Renal cortical epithelial cell (primary cell): ENCODE measurements around the gene NXPE1. TPM values are rescaled to one million over a fixed set of nuclear protein-coding genes. Genes with fewer than 3 reads are reported as not detected.
"Not testable (repeated sequence)": the region's sequence is repeated elsewhere in the genome, so short reads cannot be mapped to it uniquely, and the experiment has no call there.

Experiments
- DNase-seq: peaks from one replicate; pipeline ENCODE4 v3.0.0-alpha.2; 2011; ENCODE audit warnings: low read depth
- total RNA-seq: library from RNA; depleted of rRNA; stranded (reverse); fragments of >200 nt; gene quantifications from 2 replicates; pipeline ENCODE4 v1.2.3, GENCODE V29; 2014

Gene NXPE1
- total RNA-seq, result not detected in 2 replicates

GRCh38 chr11:114559425-114560310 lies at the start of gene NXPE1:
Gene NXPE1, minus strand, starts transcription at chr11:114559881. Its CDS starts 8,680 bp downstream, at chr11:114551201.
- DNase-seq, result no peak

GRCh38 chr11:114609429-114609828 lies 49.7 kb upstream of the NXPE1 start:
- no peak for DNase-seq

- DNase-seq, result not testable (repeated sequence)
Observed at GRCh38 chr11:114608605-114609004, 48.9 kb upstream of the NXPE1 start.

GRCh38 chr11:114607753-114608459 lies 48.2 kb upstream of the NXPE1 start:
- DNase-seq, result no peak

- not testable (repeated sequence) for DNase-seq
Observed at GRCh38 chr11:114606802-114607075, 47.1 kb upstream of the NXPE1 start.

- no peak for DNase-seq
Observed at GRCh38 chr11:114606003-114606801, 46.5 kb upstream of the NXPE1 start.

- no peak for DNase-seq
Observed at GRCh38 chr11:114605370-114605769, 45.7 kb upstream of the NXPE1 start.

GRCh38 chr11:114604886-114605285 lies 45.2 kb upstream of the NXPE1 start:
- no peak for DNase-seq

GRCh38 chr11:114604179-114604813 lies 44.6 kb upstream of the NXPE1 start:
- no peak for DNase-seq

- not testable (repeated sequence) for DNase-seq
Observed at GRCh38 chr11:114603151-114603550, 43.5 kb upstream of the NXPE1 start.

GRCh38 chr11:114598461-114598860 lies 38.8 kb upstream of the NXPE1 start:
- no peak for DNase-seq

GRCh38 chr11:114596175-114596919 lies 36.7 kb upstream of the NXPE1 start:
- DNase-seq, result no peak

- no peak for DNase-seq
Observed at GRCh38 chr11:114595571-114595970, 35.9 kb upstream of the NXPE1 start, which contains the start of gene NXPE4. Gene NXPE4, minus strand, starts transcription at chr11:114595786. Its CDS starts 1,027 bp downstream, at chr11:114594759.

- DNase-seq, result no peak
Observed at GRCh38 chr11:114594703-114595102, 35.0 kb upstream of the NXPE1 start.

GRCh38 chr11:114587398-114587953 lies 27.8 kb upstream of the NXPE1 start:
- DNase-seq, result no peak

GRCh38 chr11:114586797-114587196 lies 27.1 kb upstream of the NXPE1 start:
- no peak for DNase-seq

- DNase-seq, result no peak
Observed at GRCh38 chr11:114571712-114572111, 12.0 kb upstream of the NXPE1 start.

- DNase-seq, result no peak
Observed at GRCh38 chr11:114569801-114570200, 10.1 kb upstream of the NXPE1 start.

GRCh38 chr11:114566276-114566675 lies 6.6 kb upstream of the NXPE1 start:
- DNase-seq, result no peak

GRCh38 chr11:114564831-114565230 lies 5.2 kb upstream of the NXPE1 start:
- no peak for DNase-seq

GRCh38 chr11:114563077-114563476 lies 3.4 kb upstream of the NXPE1 start:
- no peak for DNase-seq
